Naive thymus-derived CD4-positive, alpha-beta T cell (primary cell): ENCODE data around the gene HHIP. TPM values are rescaled to one million over a fixed set of nuclear protein-coding genes. Genes with fewer than 3 reads are reported as not detected.
A peak's percentile ranks its signal among the peaks of the same experiment; 100 is the strongest.

Experiments used
- ATAC-seq: fragments of 150-1000 bp; cut with Tn5 transposase; 2 replicates; pipeline ENCODE4 v1.10.0; 2021; ENCODE audit warnings: mild to moderate bottlenecking, moderate library complexity
- CTCF ChIA-PET: fragments of 350-600 bp; sonication (Branson Sonifier 250); formaldehyde crosslinking; loops from one replicate; lab custom pipeline; 2021; ENCODE audit warnings: antibody characterized with exemption; lab: Charles Lee
- POLR2A ChIA-PET: fragments of 350-600 bp; sonication (Branson Sonifier 250); formaldehyde crosslinking; loops from one replicate; lab custom pipeline; 2021; ENCODE audit warnings: antibody characterized with exemption, inconsistent platforms; lab: Charles Lee
- DNase-seq, 9 donors: peaks; one replicate each; pipeline versions ENCODE4 v3.0.0 to v3.0.0-alpha.2; 2020 to 2022; ENCODE audit warnings: mixed read lengths in 1 of 9
- H3K27ac ChIP-seq: one replicate; pipeline ENCODE4 v1.7.0; 2013; ENCODE audit warnings: mild to moderate bottlenecking, low read depth, low read length, moderate library complexity
- H3K27me3 ChIP-seq, 2 donors: one replicate each; pipeline ENCODE4 v1.7.0; 2013; ENCODE audit warnings: low read length in 2 of 2, mild to moderate bottlenecking in 2 of 2, moderate library complexity in 2 of 2; ENCODE audit not compliant: control insufficient read depth in 2 of 2, insufficient read depth in 2 of 2
- H3K36me3 ChIP-seq, 3 experiments: 1 replicate in 2 of 3; 2 replicates in 1 of 3; pipeline ENCODE4 v1.7.0; 2013; ENCODE audit warnings: low read length in 3 of 3, mild to moderate bottlenecking in 3 of 3, moderate library complexity in 1 of 3; ENCODE audit not compliant: insufficient read depth in 3 of 3, control insufficient read depth in 2 of 3
- H3K4me1 ChIP-seq, 2 donors: one replicate each; pipeline ENCODE4 v1.7.0; 2013; ENCODE audit warnings: low read length in 2 of 2, mild to moderate bottlenecking in 2 of 2, moderate library complexity in 1 of 2; ENCODE audit not compliant: control insufficient read depth in 2 of 2, insufficient read depth in 2 of 2
- H3K4me3 ChIP-seq: 2 replicates; pipeline ENCODE4 v1.7.0; 2013; ENCODE audit warnings: mild to moderate bottlenecking, low read length
- H3K9me3 ChIP-seq, 3 experiments: 1 replicate in 2 of 3; 2 replicates in 1 of 3; pipeline ENCODE4 v1.7.0; 2013; ENCODE audit warnings: low read length in 3 of 3; ENCODE audit not compliant: control insufficient read depth in 2 of 3
- H3K27ac Mint-ChIP-seq, 9 donors: one replicate each; pipeline ENCODE4 v1.8.0; 2020 to 2022; ENCODE audit warnings: mixed read lengths in 9 of 9, mild to moderate bottlenecking in 8 of 9, moderate library complexity in 5 of 9, inconsistent platforms in 2 of 9
- H3K27me3 Mint-ChIP-seq, 5 donors: one replicate each; pipeline ENCODE4 v1.8.0; 2021 to 2022; ENCODE audit warnings: mixed read lengths in 5 of 5, mild to moderate bottlenecking in 1 of 5
- H3K36me3 Mint-ChIP-seq, 5 donors: one replicate each; pipeline ENCODE4 v1.8.0; 2020 to 2022; ENCODE audit warnings: mixed read lengths in 5 of 5, mild to moderate bottlenecking in 3 of 5, inconsistent platforms in 1 of 5
- H3K4me1 Mint-ChIP-seq, 7 donors: one replicate each; pipeline ENCODE4 v1.8.0; 2020 to 2022; ENCODE audit warnings: mixed read lengths in 7 of 7, mild to moderate bottlenecking in 3 of 7, inconsistent platforms in 1 of 7
- H3K4me3 Mint-ChIP-seq, 10 donors: one replicate each; pipeline ENCODE4 v1.8.0; 2020 to 2022; ENCODE audit warnings: mild to moderate bottlenecking in 10 of 10, mixed read lengths in 10 of 10, moderate library complexity in 6 of 10, inconsistent platforms in 2 of 10
- H3K9me3 Mint-ChIP-seq, 11 donors: one replicate each; pipeline ENCODE4 v1.8.0; 2020 to 2022; ENCODE audit warnings: mixed read lengths in 11 of 11, mild to moderate bottlenecking in 4 of 11, inconsistent platforms in 1 of 11, moderate library complexity in 1 of 11
- intact Hi-C, 2 donors: fragments of 100-400 bp; cut with micrococcal nuclease; formaldehyde crosslinking; loops; one replicate each; pipeline ENCODE4 v1.15.1; 2023
- polyA plus RNA-seq, 2 donors: library from polyadenylated mRNA; unstranded; fragments of 300-500 nt; fragmentation: Illumina TruSeq; gene quantifications; one replicate each; pipeline ENCODE4 v1.2.3, GENCODE V29; 2021
- total RNA-seq, 6 experiments: library from RNA in 5 of 6; stranded (reverse) in 5 of 6; gene quantifications; 1 replicate in 5 of 6; 2 replicates in 1 of 6; pipeline ENCODE4 v1.2.3 and lab custom pipeline; 2021 to 2026

Gene HHIP
- total and polyA plus RNA-seq, 7 experiments from 2014 or later, result 0.19 TPM; not detected in 6

DNA sequence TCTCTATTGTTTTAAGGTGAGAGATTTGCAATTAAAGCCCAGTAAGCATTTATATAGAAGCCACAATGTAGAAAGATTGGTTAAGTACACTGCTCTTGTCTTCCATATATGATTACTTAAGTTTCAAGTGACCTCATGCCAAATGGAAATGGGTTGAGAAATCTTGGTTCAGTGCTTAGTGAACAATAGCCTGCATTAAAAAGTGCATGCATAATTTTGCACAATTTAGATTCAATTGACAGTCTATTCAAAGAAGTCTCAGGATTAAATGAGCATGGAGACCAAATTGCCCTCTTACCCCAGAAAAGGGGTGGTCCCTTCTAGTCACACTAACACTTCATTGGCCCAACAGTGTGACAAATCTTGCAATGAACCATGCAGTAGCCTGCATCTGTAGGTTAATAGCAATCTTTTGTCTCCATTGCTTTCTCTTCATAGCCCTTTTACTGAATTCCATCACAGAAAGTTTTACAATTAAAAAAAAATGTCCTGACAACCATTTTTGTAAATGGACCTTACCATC, 93.6 kb downstream of the HHIP start:
- no peaks in the 10 kb centered on the region for H3K36me3 ChIP-seq
- no peaks in the 10 kb centered on the region for H3K9me3 ChIP-seq
- H3K36me3 Mint-ChIP-seq, result no peaks in the 10 kb centered on the region
- intact Hi-C loops, result no loop called here
- H3K4me1 ChIP-seq, result no peaks in the 10 kb centered on the region
- H3K9me3 Mint-ChIP-seq, result peaks cover 0 to 1% (median 0%) of the 10 kb centered on the region in 11 donors
- CTCF ChIA-PET, result no interaction called here
- no peaks in the 10 kb centered on the region for H3K4me1 Mint-ChIP-seq
- POLR2A ChIA-PET, result no interaction called here
- no peak overlapping the region for H3K4me3 Mint-ChIP-seq
- ATAC-seq (no peak), DNase-seq (no peak)
- H3K27me3 Mint-ChIP-seq, result no peaks in the 10 kb centered on the region
- no peaks in the 10 kb centered on the region for H3K27me3 ChIP-seq
- H3K27ac Mint-ChIP-seq, result no peak overlapping the region
- no peak overlapping the region for H3K4me3 ChIP-seq
- H3K27ac ChIP-seq, result no peak overlapping the region

- DNase-seq (no peak), ATAC-seq (no peak)
- no peaks in the 10 kb centered on the region for H3K4me1 Mint-ChIP-seq
- no peaks in the 10 kb centered on the region for H3K4me1 ChIP-seq
- no peaks in the 10 kb centered on the region for H3K27me3 Mint-ChIP-seq
- H3K36me3 ChIP-seq, result no peaks in the 10 kb centered on the region
- ChIA-PET CTCF (no interaction called here), POLR2A (interaction anchor here (0.7 kb wide), 1 partner anchor 1678 kb away, joined by 3 read pairs; no protein-coding TSS in a partner anchor)
- H3K9me3 ChIP-seq, result no peaks in the 10 kb centered on the region
- intact Hi-C loops, result no loop called here
- H3K4me3 ChIP-seq, result no peak overlapping the region
- no peak overlapping the region for H3K4me3 Mint-ChIP-seq
- H3K27ac Mint-ChIP-seq, result peak overlapping the region in 1 of 9 donors; percentile 31
- no peaks in the 10 kb centered on the region for H3K36me3 Mint-ChIP-seq
- H3K27me3 ChIP-seq, result no peaks in the 10 kb centered on the region
- peaks cover 0 to 1% (median 0%) of the 10 kb centered on the region in 11 donors for H3K9me3 Mint-ChIP-seq
- H3K27ac ChIP-seq, result no peak overlapping the region
Observed at GRCh38 chr4:144740316-144740715, 94.4 kb downstream of the HHIP start.

DNA sequence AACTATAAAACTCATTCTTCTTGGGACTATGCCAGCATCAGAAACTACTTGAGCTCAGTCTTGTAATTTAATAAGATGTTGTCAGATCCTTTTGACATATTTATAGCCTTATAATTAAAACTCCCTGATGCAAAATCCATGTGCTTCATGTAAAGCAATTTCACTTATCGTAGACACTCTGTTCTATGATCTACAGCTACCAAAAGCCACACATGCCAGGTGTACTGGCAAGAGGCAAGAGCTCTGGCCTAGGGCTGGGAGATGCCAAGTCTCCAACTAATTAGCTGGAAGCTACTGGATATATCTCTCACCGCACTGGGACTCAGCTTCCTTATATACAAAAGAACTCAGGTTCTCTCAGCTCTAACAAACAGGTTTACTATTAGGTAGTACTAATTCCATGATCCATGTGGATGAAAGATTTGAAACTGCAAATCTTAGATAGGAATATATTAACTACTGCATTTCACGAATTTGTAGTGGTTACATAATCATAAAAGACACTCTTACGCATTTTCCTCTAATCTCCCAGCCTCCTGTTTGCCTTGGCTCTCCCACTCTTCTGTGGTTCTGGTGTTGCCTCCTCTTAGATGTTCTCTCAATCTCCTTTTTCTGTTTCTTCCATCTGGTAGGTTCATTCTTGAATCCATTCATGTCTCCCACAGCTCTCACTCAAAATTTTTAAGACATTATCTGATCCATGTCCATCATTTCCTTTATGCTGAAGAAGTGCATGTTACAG, 103.0 kb downstream of the HHIP start:
- no peaks in the 10 kb centered on the region for H3K36me3 ChIP-seq
- no peak overlapping the region for H3K4me3 ChIP-seq
- H3K4me1 ChIP-seq, result no peaks in the 10 kb centered on the region
- POLR2A ChIA-PET, result no interaction called here
- no peaks in the 10 kb centered on the region for H3K9me3 ChIP-seq
- H3K27ac ChIP-seq, result no peak overlapping the region
- no peaks in the 10 kb centered on the region for H3K4me1 Mint-ChIP-seq
- DNase-seq, result no peak
- H3K27ac Mint-ChIP-seq, result no peak overlapping the region
- CTCF ChIA-PET, result no interaction called here
- H3K27me3 Mint-ChIP-seq, result peaks cover 0 to 5% (median 0%) of the 10 kb centered on the region in 5 donors
- ATAC-seq, result no peak
- intact Hi-C loops, result no loop called here
- H3K9me3 Mint-ChIP-seq, result peaks cover 0 to 8% (median 2%) of the 10 kb centered on the region in 11 donors
- no peak overlapping the region for H3K4me3 Mint-ChIP-seq
- H3K36me3 Mint-ChIP-seq, result no peaks in the 10 kb centered on the region
- H3K27me3 ChIP-seq, result no peaks in the 10 kb centered on the region

DNA sequence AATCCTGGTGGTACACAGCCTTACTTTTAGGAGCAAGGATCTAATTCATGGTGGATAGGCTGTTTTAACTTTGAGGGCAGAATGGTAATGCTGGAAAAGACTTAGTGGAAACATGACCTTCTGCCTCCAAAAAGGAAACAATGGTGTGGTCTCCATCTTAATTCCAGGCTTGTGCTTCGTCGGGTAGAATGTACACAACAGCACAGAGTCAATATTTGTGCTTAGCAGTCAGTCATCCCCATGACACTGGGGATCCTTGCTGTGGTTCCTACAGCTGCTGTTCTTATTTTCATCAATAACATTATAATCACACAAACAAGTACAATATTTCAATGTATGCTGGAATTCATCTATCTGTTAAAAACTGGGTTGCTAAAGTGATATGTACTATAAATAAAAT, 104.4 kb downstream of the HHIP start:
- H3K36me3 ChIP-seq, result no peaks in the 10 kb centered on the region
- no peak overlapping the region for H3K4me3 ChIP-seq
- no peaks in the 10 kb centered on the region for H3K27me3 ChIP-seq
- intact Hi-C loops, result no loop called here
- no peak for ATAC-seq
- no peak for DNase-seq
- H3K27ac ChIP-seq, result no peak overlapping the region
- H3K27ac Mint-ChIP-seq, result no peak overlapping the region
- H3K4me1 ChIP-seq, result no peaks in the 10 kb centered on the region
- peaks cover 0 to 8% (median 0%) of the 10 kb centered on the region in 5 donors for H3K27me3 Mint-ChIP-seq
- CTCF ChIA-PET, result no interaction called here
- H3K36me3 Mint-ChIP-seq, result no peaks in the 10 kb centered on the region
- H3K9me3 Mint-ChIP-seq, result peaks cover 0 to 8% (median 3%) of the 10 kb centered on the region in 11 donors
- POLR2A ChIA-PET, result no interaction called here
- no peaks in the 10 kb centered on the region for H3K4me1 Mint-ChIP-seq
- no peak overlapping the region for H3K4me3 Mint-ChIP-seq
- no peaks in the 10 kb centered on the region for H3K9me3 ChIP-seq

- CTCF ChIA-PET, result no interaction called here
- H3K36me3 ChIP-seq, result no peaks in the 10 kb centered on the region
Observed at GRCh38 chr4:144754562-144755410, 108.8 kb downstream of the HHIP start.

DNA sequence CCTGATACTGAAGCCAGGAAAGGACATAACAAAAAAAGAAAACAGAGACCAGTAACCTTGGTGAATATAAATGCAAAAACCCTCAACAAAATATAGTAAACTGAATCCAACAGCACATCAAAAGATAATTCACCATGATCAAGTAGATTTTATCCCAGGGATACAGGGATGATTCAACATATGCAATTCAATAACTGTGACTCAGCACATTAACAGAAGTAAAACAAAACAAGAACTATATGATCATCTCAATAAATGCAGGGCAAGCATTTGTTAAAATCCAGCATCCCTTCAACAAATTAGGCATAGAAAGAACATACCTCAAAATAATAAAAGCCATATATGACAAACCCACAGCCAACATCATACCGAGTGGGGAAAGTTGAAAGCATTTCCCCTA, 112.0 kb downstream of the HHIP start:
- no peak for DNase-seq
- CTCF ChIA-PET, result no interaction called here
- H3K27ac Mint-ChIP-seq, result no peak overlapping the region
- H3K27me3 Mint-ChIP-seq, result peaks cover 0 to 3% (median 0%) of the 10 kb centered on the region in 5 donors
- POLR2A ChIA-PET, result no interaction called here
- Histone ChIP-seq H3K27ac (no peak overlapping the region), H3K27me3 (no peaks in the 10 kb centered on the region), H3K4me3 (no peak overlapping the region), H3K9me3 (no peaks in the 10 kb centered on the region), H3K36me3 (no peaks in the 10 kb centered on the region), H3K4me1 (no peaks in the 10 kb centered on the region)
- H3K36me3 Mint-ChIP-seq, result no peaks in the 10 kb centered on the region
- intact Hi-C loops, result no loop called here
- H3K4me3 Mint-ChIP-seq, result no peak overlapping the region
- no peak for ATAC-seq
- peaks cover 0 to 12% (median 3%) of the 10 kb centered on the region in 11 donors for H3K9me3 Mint-ChIP-seq
- no peaks in the 10 kb centered on the region for H3K4me1 Mint-ChIP-seq

More at GRCh38 chr4:144754562-144755410, 108.8 kb downstream of the HHIP start:
- Histone ChIP-seq H3K27ac (no peak overlapping the region), H3K4me1 (no peaks in the 10 kb centered on the region), H3K9me3 (no peaks in the 10 kb centered on the region), H3K27me3 (no peaks in the 10 kb centered on the region), H3K4me3 (no peak overlapping the region)
- DNase-seq (no peak), ATAC-seq (no peak)
- Mint-ChIP-seq H3K27ac (no peak overlapping the region), H3K4me3 (no peak overlapping the region), H3K4me1 (no peaks in the 10 kb centered on the region), H3K36me3 (no peaks in the 10 kb centered on the region), H3K27me3 (peaks cover 0 to 7% (median 0%) of the 10 kb centered on the region in 5 donors), H3K9me3 (peaks cover 0 to 8% (median 0%) of the 10 kb centered on the region in 11 donors)
- POLR2A ChIA-PET, result no interaction called here
- intact Hi-C loops, result no loop called here
